ENCODE measurements around the gene INPP4A.

Gene INPP4A

GRCh38 chr2:98541906-98542305 is 97.2 kb downstream of the INPP4A start:
- DNase-seq (ENCODE audit: low spot score) = no peak

GRCh38 chr2:98543214-98543613 is 98.6 kb downstream of the INPP4A start:
- no peak for DNase-seq (ENCODE audit: low spot score)

DNA sequence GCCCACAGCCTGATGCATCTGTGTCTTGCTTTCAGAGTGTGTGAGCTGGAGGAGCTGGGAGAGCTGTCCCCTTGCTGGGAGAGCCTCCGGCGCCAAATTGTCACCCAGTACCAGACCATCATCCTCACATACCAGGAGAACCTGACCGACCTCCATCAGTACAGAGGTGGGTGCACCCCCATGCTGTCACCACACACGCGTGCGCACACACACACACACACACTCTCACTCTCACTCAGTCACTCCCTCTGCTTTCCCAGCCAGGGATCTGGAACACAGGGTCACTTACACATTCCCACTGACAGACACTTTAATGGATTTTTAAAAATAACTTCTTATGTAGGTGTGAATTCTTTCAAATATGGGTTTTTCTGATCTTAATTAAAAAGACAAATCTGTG is 99.2 kb downstream of the INPP4A start:
- no peak for DNase-seq (ENCODE audit: low spot score)

GRCh38 chr2:98545591-98545990 is 100.9 kb downstream of the INPP4A start:
- DNase-seq (ENCODE audit: low spot score) = no peak

- no peak for DNase-seq (ENCODE audit: low spot score)
Observed at GRCh38 chr2:98546186-98546585, 101.5 kb downstream of the INPP4A start.

- DNase-seq (ENCODE audit: low spot score) = no peak
Observed at GRCh38 chr2:98547092-98547790, 102.6 kb downstream of the INPP4A start.

DNA sequence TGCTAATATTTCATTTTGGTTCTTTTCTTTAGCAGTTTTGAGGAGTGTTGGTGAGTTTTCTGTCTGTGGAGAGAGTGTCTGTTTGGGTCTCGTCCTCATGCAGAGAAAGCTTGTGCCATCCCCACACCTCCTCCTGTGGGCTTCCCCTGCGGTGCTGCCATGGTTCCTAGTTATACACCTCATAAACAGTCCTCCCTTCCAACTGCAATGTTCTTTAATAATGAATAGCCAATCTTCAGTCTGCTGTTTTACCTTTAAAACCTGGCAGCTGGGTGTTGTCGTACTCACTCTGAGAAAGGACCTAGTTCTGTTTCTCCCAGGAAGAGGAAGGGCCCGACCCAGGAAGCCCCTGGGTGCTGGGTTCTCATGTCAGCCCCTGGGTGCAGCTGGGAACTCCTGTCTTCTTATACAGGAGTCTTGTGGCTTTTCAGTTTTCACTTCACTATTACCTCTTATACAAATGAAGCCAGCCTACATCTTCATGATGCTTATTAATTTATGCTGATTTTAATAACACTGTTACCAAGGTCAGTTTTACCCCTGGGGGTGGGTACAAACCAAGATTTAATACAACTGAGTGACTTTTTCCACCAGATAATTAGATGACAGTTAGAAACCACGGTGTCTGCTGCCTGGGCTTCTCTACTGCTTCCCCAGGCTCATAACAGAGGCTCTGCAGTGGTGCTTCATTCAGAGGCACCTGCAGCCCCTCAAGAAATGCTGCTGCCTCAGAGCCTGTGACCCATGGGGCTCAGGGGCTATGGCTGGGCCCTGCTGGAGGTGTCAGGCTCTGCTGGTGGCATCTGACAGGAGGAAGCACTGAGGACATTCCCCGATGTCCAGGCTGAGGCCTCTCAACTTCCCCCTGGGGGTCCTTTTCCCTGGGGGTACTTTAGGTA is 104.5 kb downstream of the INPP4A start:
- no peak for DNase-seq (ENCODE audit: low spot score)

GRCh38 chr2:98550165-98550564 is 105.5 kb downstream of the INPP4A start:
- DNase-seq (ENCODE audit: low spot score) = no peak

- no peak for DNase-seq (ENCODE audit: low spot score)
Observed at GRCh38 chr2:98551316-98551715, 106.7 kb downstream of the INPP4A start.

- DNase-seq (ENCODE audit: low spot score) = no peak
Observed at GRCh38 chr2:98552499-98553179, 108.0 kb downstream of the INPP4A start.

DNA sequence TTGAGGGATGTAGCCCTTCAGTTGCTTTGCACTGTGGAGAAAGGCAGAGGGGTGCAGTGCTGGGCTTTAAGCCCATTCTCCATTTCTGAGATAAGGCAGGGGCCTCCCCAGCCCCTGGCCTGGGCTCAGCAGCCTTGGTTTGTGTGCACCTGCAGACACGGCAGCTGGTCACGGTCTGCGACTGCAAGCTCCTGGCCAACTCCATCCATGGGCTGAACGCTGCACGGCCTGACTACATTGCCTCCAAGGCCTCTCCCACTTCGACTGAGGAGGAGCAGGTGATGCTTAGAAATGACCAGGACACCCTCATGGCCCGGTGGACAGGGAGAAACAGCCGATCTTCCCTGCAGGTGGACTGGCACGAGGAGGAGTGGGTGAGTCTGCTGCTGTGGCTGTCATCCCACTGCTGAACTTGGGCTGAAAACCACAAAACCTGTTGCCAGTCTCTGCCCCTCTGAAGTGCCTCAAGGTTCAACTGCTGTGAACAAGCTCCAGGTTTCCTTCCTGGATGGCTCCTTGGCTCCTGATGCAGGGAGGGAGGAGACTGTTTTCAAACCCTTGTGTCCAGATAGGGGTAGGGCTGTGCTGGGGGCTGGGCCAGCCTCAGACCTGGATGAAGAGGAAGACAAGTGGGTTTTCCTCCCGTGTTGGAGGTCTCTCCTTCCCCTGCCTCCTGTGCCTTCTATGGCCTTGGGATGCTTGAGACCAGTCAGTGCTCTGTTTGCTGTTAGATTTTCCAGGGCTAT is 109.6 kb downstream of the INPP4A start:
- DNase-seq (ENCODE audit: low spot score) = no peak

DNA sequence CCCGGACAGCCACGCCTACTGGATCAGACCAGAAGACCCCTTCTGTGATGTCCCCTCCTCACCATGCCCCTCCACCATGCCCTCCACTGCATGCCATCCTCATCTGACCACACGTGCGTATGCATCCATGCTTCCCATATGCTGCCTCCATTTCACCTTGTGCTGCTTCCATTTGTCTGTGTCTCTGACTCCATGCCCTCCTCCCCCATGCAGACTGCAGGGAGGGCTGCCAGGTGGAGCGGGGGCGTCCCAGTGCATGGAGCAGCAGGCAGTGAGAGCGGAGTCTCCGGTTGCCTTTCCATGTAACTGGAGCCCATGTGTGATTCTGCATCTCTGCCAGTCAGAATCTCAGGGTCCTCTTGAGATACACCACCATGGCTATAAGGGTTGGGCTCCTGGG is 111.0 kb downstream of the INPP4A start:
- DNase-seq (ENCODE audit: low spot score) = no peak

GRCh38 chr2:98556344-98557033 is 111.8 kb downstream of the INPP4A start:
- DNase-seq (ENCODE audit: low spot score) = no peak

- no peak for DNase-seq (ENCODE audit: low spot score)
Observed at GRCh38 chr2:98558852-98559530, 114.3 kb downstream of the INPP4A start.

- DNase-seq (ENCODE audit: low spot score) = no peak
Observed at GRCh38 chr2:98559581-98559980, 114.9 kb downstream of the INPP4A start.

- no peak for DNase-seq (ENCODE audit: low spot score)
Observed at GRCh38 chr2:98560256-98560771, 115.7 kb downstream of the INPP4A start.

GRCh38 chr2:98561018-98561417 is 116.4 kb downstream of the INPP4A start:
- DNase-seq (ENCODE audit: low spot score) = no peak

DNA sequence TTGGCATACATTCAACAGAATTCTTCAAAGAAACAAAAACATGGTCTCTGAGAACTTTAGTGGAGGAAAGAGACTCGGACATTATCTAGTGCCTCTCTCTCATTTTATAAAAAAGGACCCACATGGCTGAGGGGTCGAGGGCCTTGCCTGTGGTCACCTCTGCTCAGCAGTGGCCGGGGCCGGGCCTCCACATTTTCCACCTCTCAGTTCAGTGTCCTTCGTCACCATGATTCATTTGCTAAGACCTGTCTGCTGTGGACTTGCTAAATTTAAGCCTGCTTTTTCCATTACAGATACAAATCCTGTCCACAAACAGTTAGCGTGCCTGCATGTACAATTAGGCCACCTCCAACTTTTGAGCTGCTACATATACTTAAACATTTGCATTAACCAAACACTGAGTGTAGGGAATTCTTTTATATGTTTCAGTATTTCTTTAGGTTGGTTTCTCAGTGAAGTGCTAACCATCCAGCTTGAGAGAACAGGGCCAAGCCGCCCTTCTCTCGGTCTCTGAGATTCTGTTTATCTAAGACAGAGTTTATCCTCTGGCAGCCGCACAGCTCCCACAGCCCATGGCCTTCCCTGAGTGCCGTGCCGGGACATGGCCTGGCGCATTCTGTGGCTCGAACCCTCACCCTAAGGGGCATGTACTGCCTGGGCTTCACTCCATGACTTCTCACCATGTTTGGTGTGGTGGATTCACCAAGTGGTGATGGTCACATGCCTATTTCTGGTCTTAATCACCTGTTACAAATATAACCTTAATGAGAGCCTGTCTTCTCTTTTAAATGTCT is 117.4 kb downstream of the INPP4A start:
- no peak for DNase-seq (ENCODE audit: low spot score)

DNA sequence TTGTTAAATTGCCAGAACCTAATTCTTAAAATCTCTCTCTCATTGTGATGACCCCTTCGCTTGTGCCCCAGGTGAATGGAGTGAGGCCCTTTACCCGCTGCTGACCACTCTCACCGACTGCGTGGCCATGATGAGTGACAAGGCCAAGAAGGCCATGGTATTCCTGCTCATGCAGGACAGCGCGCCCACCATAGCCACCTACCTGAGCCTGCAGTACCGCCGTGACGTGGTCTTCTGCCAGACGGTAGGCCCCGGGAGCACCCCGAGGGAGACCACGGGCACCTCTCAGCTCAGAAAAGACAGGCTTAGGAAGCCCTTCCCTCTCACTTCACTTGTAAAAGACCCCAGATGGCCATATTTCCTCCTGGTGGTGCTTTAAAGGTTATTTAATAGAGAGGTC is 118.7 kb downstream of the INPP4A start:
- no peak for DNase-seq (ENCODE audit: low spot score)
